K562 (cell line): ENCODE measurements around the gene DNAJC6. TPM values are rescaled to one million over a fixed set of nuclear protein-coding genes. Genes with fewer than 3 reads are reported as not detected.

Experiments used
- ADNP ChIP-seq: fragments of 200-800 bp; sonication (Bioruptor generic); IDR thresholded peaks from 2 replicates; pipeline ENCODE4 v1.6.1; 2016; ENCODE audit warnings: missing genetic modification characterization, missing compliant biosample characterization
- BCLAF1 ChIP-seq, 2 experiments: fragments of 450-650 bp in 1 of 2; IDR thresholded peaks; 2 replicates each; pipeline ENCODE4 v1.6.1; 2011 to 2017; ENCODE audit warnings: low read depth in 2 of 2, antibody characterized with exemption in 1 of 2, borderline replicate concordance in 1 of 2, low read length in 1 of 2, mild to moderate bottlenecking in 1 of 2, mixed read lengths in 1 of 2; ENCODE audit not compliant: control insufficient read depth in 1 of 2
- BHLHE40 ChIP-seq: IDR thresholded peaks from 2 replicates; pipeline ENCODE4 v1.6.1; 2011; ENCODE audit warnings: low read length, improper control_type of control experiment
- BRCA1 ChIP-seq, 2 experiments: fragments of 450-650 bp in 1 of 2; sonication (generic) in 1 of 2; formaldehyde crosslinking in 1 of 2; IDR thresholded peaks; 2 replicates each; pipeline versions ENCODE4 v1.5.0 to v1.6.1; 2017 to 2020; ENCODE audit warnings: mild to moderate bottlenecking in 1 of 2, missing genetic modification reagents in 1 of 2
- BRD4 ChIP-seq: fragments of 200-600 bp; sonication (generic); IDR thresholded peaks from 2 replicates; pipeline ENCODE4 v1.6.1; 2017; ENCODE audit warnings: inconsistent platforms
- ETV6 ChIP-seq, 3 experiments: fragments of 150-350 bp in 1 of 3; sonication (generic) in 1 of 3; formaldehyde crosslinking in 1 of 3; IDR thresholded peaks; 2 replicates each; pipeline versions ENCODE4 v1.6.1 to v1.8.0; 2014 to 2022; ENCODE audit warnings: borderline replicate concordance in 2 of 3, low read depth in 2 of 3, antibody characterized with exemption in 1 of 3, low read length in 1 of 3, mild to moderate bottlenecking in 1 of 3, missing genetic modification reagents in 1 of 3
- HDAC1 ChIP-seq, 2 experiments: fragments of 450-650 bp; IDR thresholded peaks; 2 replicates each; pipeline ENCODE4 v1.6.1; 2016 to 2017; ENCODE audit warnings: inconsistent platforms in 1 of 2, mild to moderate bottlenecking in 1 of 2, moderate library complexity in 1 of 2
- JUND ChIP-seq, 2 experiments: IDR thresholded peaks; 2 replicates in 1 of 2; 3 replicates in 1 of 2; pipeline ENCODE4 v1.6.1; 2011; ENCODE audit warnings: borderline replicate concordance in 2 of 2, low read depth in 2 of 2, low read length in 2 of 2, improper control_type of control experiment in 1 of 2, missing biosample characterization in 1 of 2, missing genetic modification characterization in 1 of 2, missing genetic modification reagents in 1 of 2
- MBD1 ChIP-seq: fragments of 250-450 bp; sonication (Bioruptor Pico); IDR thresholded peaks from 2 replicates; pipeline ENCODE4 v1.8.0; 2022; ENCODE audit warnings: inconsistent platforms
- TBL1XR1 ChIP-seq, 2 experiments: IDR thresholded peaks; 2 replicates each; pipeline ENCODE4 v1.6.1; 2012; ENCODE audit warnings: improper control_type of control experiment in 2 of 2, low read length in 2 of 2, mild to moderate bottlenecking in 1 of 2
- ZFP1 ChIP-seq: fragments of 450-650 bp; formaldehyde crosslinking; IDR thresholded peaks from 2 replicates; pipeline ENCODE4 v1.4.0; 2020; ENCODE audit warnings: mild to moderate bottlenecking, mixed read lengths
- ZMIZ1 ChIP-seq, 2 experiments: fragments of 150-350 bp in 1 of 2; IDR thresholded peaks; 2 replicates each; pipeline ENCODE4 v1.6.1; 2012 to 2016; ENCODE audit warnings: low read depth in 2 of 2, low read length in 2 of 2, mild to moderate bottlenecking in 1 of 2, moderate library complexity in 1 of 2
- ZNF174 ChIP-seq: fragments of 250-450 bp; sonication (Bioruptor Pico); IDR thresholded peaks from 2 replicates; pipeline ENCODE4 v1.4.0; 2020; ENCODE audit warnings: mild to moderate bottlenecking
- ZNF639 ChIP-seq, 2 experiments: fragments of 200-800 bp in 1 of 2; sonication (Bioruptor generic) in 1 of 2; sonication (generic) in 1 of 2; formaldehyde crosslinking in 1 of 2; IDR thresholded peaks in 1 of 2; conservative IDR thresholded peaks in 1 of 2; 2 replicates each; pipeline versions ENCODE4 v1.5.0 to v1.6.1; 2016 to 2020; ENCODE audit warnings: missing compliant biosample characterization in 1 of 2, missing genetic modification characterization in 1 of 2, missing genetic modification reagents in 1 of 2
- polyA plus RNA-seq, 8 experiments: library from polyadenylated mRNA; depleted of rRNA in 4 of 8; stranded (reverse) in 5 of 8; unstranded in 3 of 8; fragments of >200 nt; fragmentation: Nextera tagmentation in 2 of 8; fragmentation: Illumina TruSeq in 1 of 8; extraction: Ambion mirVana in 2 of 8; extraction: Trizol in 1 of 8; gene quantifications; 2 replicates each; pipeline versions ENCODE4 v1.2.1 to v1.2.3, GENCODE V29; 2011 to 2014; ENCODE audit warnings: inconsistent platforms in 1 of 8, missing spikeins in 1 of 8
- total RNA-seq, 7 experiments: library from RNA; depleted of rRNA in 6 of 7; stranded (reverse); fragments of >200 nt in 6 of 7; fragmentation: Illumina TruSeq in 2 of 7; extraction: Trizol in 2 of 7; gene quantifications; 2 replicates each; pipeline versions ENCODE4 v1.2.1 to v1.2.3, GENCODE V29; 2011 to 2021; ENCODE audit warnings: low replicate concordance in 1 of 7

DNAJC6 gene
- total and polyA plus RNA-seq, 9 of the 15 experiments (the other 6 are each of a cell fraction or from before 2014, with no cell fraction given): 6.7 to 78.7 (median 28.0) TPM

- TF ChIP-seq ZMIZ1 (IDR thresholded peaks at IDR 0.05; ENCODE audit: low read depth in 2 of 2, low read length in 2 of 2): no peak
- no peak for TF ChIP-seq BRD4
- 0 out of 2 replicates have a peak, but pooled peaks have one; percentile 54 for TF ChIP-seq ADNP
- no peak for TF ChIP-seq BCLAF1 (IDR thresholded peaks at IDR 0.05; ENCODE audit: borderline replicate concordance in 1 of 2, control insufficient read depth in 1 of 2, low read depth in 2 of 2, low read length in 1 of 2)
- TF ChIP-seq MBD1: no peak
- no peak for TF ChIP-seq TBL1XR1 (IDR thresholded peaks at IDR 0.05; ENCODE audit: low read length in 2 of 2)
- TF ChIP-seq JUND (IDR thresholded peaks at IDR 0.05; ENCODE audit: borderline replicate concordance, low read depth, low read length): peak; percentile 91
- TF ChIP-seq JUND (tag; IDR thresholded peaks at IDR 0.05; ENCODE audit: borderline replicate concordance, low read depth, low read length): peak; percentile 63; the same call in 1 of the 3 replicates
- no peak for TF ChIP-seq BRCA1 (IDR thresholded peaks at IDR 0.05)
- TF ChIP-seq BRCA1 (CRISPR knock-in tag; IDR thresholded peaks at IDR 0.05): no peak
- no peak for TF ChIP-seq ETV6 (IDR thresholded peaks at IDR 0.05; ENCODE audit: borderline replicate concordance in 1 of 2, low read depth in 2 of 2, low read length in 1 of 2)
- TF ChIP-seq ETV6 (CRISPR knock-in tag; IDR thresholded peaks at IDR 0.05; ENCODE audit: borderline replicate concordance): no peak
- TF ChIP-seq ZFP1 (CRISPR knock-in tag): no peak
- TF ChIP-seq ZNF174: no peak
- 0 out of 4 replicates have a peak, but pooled peaks of 1 of the 2 experiments have one; percentile 7 for TF ChIP-seq ZNF639 (CRISPR knock-in tag; conservative IDR thresholded peaks at IDR 0.05 in 1 of 2, IDR thresholded peaks at IDR 0.05 in 1 of 2)
- TF ChIP-seq HDAC1 (IDR thresholded peaks at IDR 0.05): peak in 1 of 2 experiments; percentile 53; a peak in 1 of 4 replicates
- no peak for TF ChIP-seq BHLHE40
Measured at GRCh38 chr1:65423884-65424572, 114.7 kb downstream of the DNAJC6 start (continued).
